MM.1S (cell line): Measurements from ENCODE around the gene CLASP1.

ENCODE experiments used
- CTCF ChIP-seq: fragments of 300-600 bp; sonication (generic); IDR thresholded peaks from 2 replicates; pipeline ENCODE4 v1.5.1; 2016; ENCODE audit warnings: antibody characterized with exemption, low read length, mixed read lengths
- EZH2 ChIP-seq: fragments of 300-600 bp; sonication (generic); optimal IDR thresholded peaks from 2 replicates; pipeline ENCODE3; 2017; ENCODE audit warnings: low read depth, mild to moderate bottlenecking, antibody characterized with exemption, low read length, mixed read lengths

- no peak for TF ChIP-seq EZH2
- TF ChIP-seq CTCF = no peak
Measured at GRCh38 chr2:121368836-121369235, 280.4 kb downstream of the CLASP1 start.
